PC-3 (cell line): Measurements from ENCODE around the gene SAMD14. TPM values are rescaled to one million over a fixed set of nuclear protein-coding genes. Genes with fewer than 3 reads are reported as not detected.
A peak's percentile ranks its signal among the peaks of the same experiment; 100 is the strongest.

Source experiments
- ATAC-seq: fragments of 200-7000 bp; cut with Tn5 transposase; 2 replicates; pipeline ENCODE4 v1.9.1; 2020; ENCODE audit warnings: mild to moderate bottlenecking, moderate library complexity
- BruUV-seq: library from RNA; stranded (reverse); fragments of 400-500 nt; replicated peaks from 2 replicates; lab custom pipeline; 2021; lab: Mats Ljungman, UMichigan
- CTCF ChIA-PET: fragments of 300-600 bp; sonication (Branson Sonifier 250); formaldehyde crosslinking; loops from one replicate; lab custom pipeline; 2022; ENCODE audit warnings: antibody characterized with exemption; lab: Charles Lee
- POLR2A ChIA-PET: fragments of 300-600 bp; sonication (Branson Sonifier 250); formaldehyde crosslinking; loops from one replicate; lab custom pipeline; 2022; ENCODE audit warnings: antibody characterized with exemption; ENCODE audit not compliant: unreplicated experiment; lab: Charles Lee
- DNase-seq: peaks from one replicate; pipeline ENCODE4 v3.0.0-alpha.2; 2015
- H2AFZ ChIP-seq: fragments of 300-600 bp; sonication (generic); 2 replicates; pipeline ENCODE4 v1.6.0; 2016; ENCODE audit warnings: antibody characterized with exemption, low read length
- H3F3A ChIP-seq: fragments of 300-600 bp; sonication (generic); one replicate; pipeline ENCODE4 v1.6.0; 2017; ENCODE audit warnings: antibody characterized with exemption, low read length, control low read depth, mild to moderate bottlenecking; ENCODE audit not compliant: unreplicated experiment
- H3K27ac ChIP-seq: fragments of 300-600 bp; sonication (generic); 2 replicates; pipeline ENCODE4 v1.5.1; 2016; ENCODE audit warnings: mild to moderate bottlenecking, low read length
- H3K27me3 ChIP-seq: fragments of 300-600 bp; sonication (generic); 2 replicates; pipeline ENCODE4 v1.6.1; 2016; ENCODE audit warnings: low read length, mixed read lengths
- H3K36me3 ChIP-seq: fragments of 300-600 bp; sonication (generic); 2 replicates; pipeline ENCODE4 v1.6.1; 2016; ENCODE audit warnings: low read depth, mixed run types, low read length, mixed read lengths
- H3K4me1 ChIP-seq: fragments of 300-600 bp; sonication (generic); 2 replicates; pipeline ENCODE4 v1.5.1; 2016; ENCODE audit warnings: low read length; ENCODE audit not compliant: insufficient read depth
- H3K4me2 ChIP-seq: fragments of 300-600 bp; sonication (generic); 2 replicates; pipeline ENCODE4 v1.6.0; 2016; ENCODE audit warnings: low read length
- H3K4me3 ChIP-seq: fragments of 300-600 bp; sonication (generic); 2 replicates; pipeline ENCODE4 v1.5.1; 2016; ENCODE audit warnings: mild to moderate bottlenecking, low read length, mixed read lengths
- H3K79me2 ChIP-seq: fragments of 300-600 bp; sonication (generic); 2 replicates; pipeline ENCODE4 v1.6.1; 2017; ENCODE audit warnings: low read length, mixed read lengths
- H3K9ac ChIP-seq: fragments of 300-600 bp; sonication (generic); 2 replicates; pipeline ENCODE4 v1.6.0; 2016; ENCODE audit warnings: mild to moderate bottlenecking, low read length
- H3K9me2 ChIP-seq: fragments of 300-600 bp; sonication (generic); replicated peaks from 2 replicates; pipeline ENCODE4 v1.6.1; 2016; ENCODE audit warnings: mixed run types, low read length, mixed read lengths
- H3K9me3 ChIP-seq: fragments of 300-600 bp; sonication (generic); 2 replicates; pipeline ENCODE4 v1.6.1; 2016; ENCODE audit warnings: low read length, mixed read lengths
- H4K20me1 ChIP-seq: fragments of 300-600 bp; sonication (generic); 2 replicates; pipeline ENCODE4 v1.6.1; 2016; ENCODE audit warnings: low read length, mixed read lengths
- EZH2 ChIP-seq: fragments of 300-600 bp; sonication (generic); IDR thresholded peaks from one replicate; pipeline ENCODE4 v1.6.1; 2017; ENCODE audit warnings: antibody characterized with exemption, mild to moderate bottlenecking, low read length; ENCODE audit not compliant: unreplicated experiment
- EZH2phosphoT487 ChIP-seq: fragments of 300-600 bp; sonication (generic); IDR thresholded peaks from 2 replicates; pipeline ENCODE4 v1.6.1; 2018; ENCODE audit warnings: mild to moderate bottlenecking, antibody characterized with exemption, low read length, borderline replicate concordance
- intact Hi-C: fragments of 100-400 bp; cut with micrococcal nuclease; formaldehyde crosslinking; loops from 2 replicates; pipeline ENCODE4 v1.9.0; 2023
- total RNA-seq: library from RNA; depleted of rRNA; stranded (reverse); fragments of >200 nt; gene quantifications from 2 replicates; pipeline ENCODE4 v1.2.3, GENCODE V29; 2014
- TF ChIP-seq, protein P1 (sequence below): fragments of 300-600 bp; sonication (generic); conservative IDR thresholded peaks from 2 replicates; pipeline ENCODE4 v1.5.1; 2017; ENCODE audit warnings: antibody characterized with exemption, low read depth, mild to moderate bottlenecking, low read length

The SAMD14 gene
- total RNA-seq, 1 experiment from 2014 or later, result 0.11 TPM

DNA sequence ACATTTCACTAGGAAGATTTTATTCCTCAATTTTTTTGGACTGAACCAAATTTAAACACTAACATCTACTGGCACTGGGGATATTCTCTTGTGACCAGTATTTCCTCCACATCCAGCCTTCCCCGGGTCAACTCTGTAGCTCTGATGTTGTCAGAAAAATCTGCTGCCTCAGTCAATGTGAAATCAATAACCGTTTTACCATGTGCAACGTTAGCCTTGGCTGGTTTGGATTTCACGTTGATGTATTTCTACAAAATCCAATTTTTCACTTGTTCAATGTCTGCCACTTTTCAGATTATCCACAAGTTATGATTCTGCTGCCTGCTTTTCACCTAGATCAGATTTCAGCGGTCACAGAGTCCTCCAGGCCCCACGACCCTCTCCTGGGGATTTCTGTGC is 43.0 kb upstream of the SAMD14 start:
- Histone ChIP-seq H3K27me3 (no peaks in the 10 kb centered on the region), H3K79me2 (no peaks in the 10 kb centered on the region), H3K9me3 (no peaks in the 10 kb centered on the region), H3K4me2 (no peak overlapping the region), H3K4me1 (peaks cover 35% of the 10 kb centered on the region), H3K36me3 (no peaks in the 10 kb centered on the region), H3K9me2 (no peaks in the 10 kb centered on the region), H3F3A (no peaks in the 10 kb centered on the region), H3K4me3 (no peak overlapping the region), H3K27ac (no peak overlapping the region), H2AFZ (no peak overlapping the region), H3K9ac (no peak overlapping the region), H4K20me1 (no peaks in the 10 kb centered on the region)
- DNase-seq (no peak), ATAC-seq (no peak)
- BruUV-seq, result no TSS peak
- TF ChIP-seq, protein P1, sequence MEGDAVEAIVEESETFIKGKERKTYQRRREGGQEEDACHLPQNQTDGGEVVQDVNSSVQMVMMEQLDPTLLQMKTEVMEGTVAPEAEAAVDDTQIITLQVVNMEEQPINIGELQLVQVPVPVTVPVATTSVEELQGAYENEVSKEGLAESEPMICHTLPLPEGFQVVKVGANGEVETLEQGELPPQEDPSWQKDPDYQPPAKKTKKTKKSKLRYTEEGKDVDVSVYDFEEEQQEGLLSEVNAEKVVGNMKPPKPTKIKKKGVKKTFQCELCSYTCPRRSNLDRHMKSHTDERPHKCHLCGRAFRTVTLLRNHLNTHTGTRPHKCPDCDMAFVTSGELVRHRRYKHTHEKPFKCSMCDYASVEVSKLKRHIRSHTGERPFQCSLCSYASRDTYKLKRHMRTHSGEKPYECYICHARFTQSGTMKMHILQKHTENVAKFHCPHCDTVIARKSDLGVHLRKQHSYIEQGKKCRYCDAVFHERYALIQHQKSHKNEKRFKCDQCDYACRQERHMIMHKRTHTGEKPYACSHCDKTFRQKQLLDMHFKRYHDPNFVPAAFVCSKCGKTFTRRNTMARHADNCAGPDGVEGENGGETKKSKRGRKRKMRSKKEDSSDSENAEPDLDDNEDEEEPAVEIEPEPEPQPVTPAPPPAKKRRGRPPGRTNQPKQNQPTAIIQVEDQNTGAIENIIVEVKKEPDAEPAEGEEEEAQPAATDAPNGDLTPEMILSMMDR, result no peak
- TF ChIP-seq EZH2phosphoT487 (no peak), EZH2 (no peak)
- ChIA-PET CTCF (no interaction called here), POLR2A (interaction anchor here (0.6 kb wide), 1 partner anchor 60 kb away, joined by 3 read pairs; no protein-coding TSS in a partner anchor)
- intact Hi-C loops, result no loop called here

DNA sequence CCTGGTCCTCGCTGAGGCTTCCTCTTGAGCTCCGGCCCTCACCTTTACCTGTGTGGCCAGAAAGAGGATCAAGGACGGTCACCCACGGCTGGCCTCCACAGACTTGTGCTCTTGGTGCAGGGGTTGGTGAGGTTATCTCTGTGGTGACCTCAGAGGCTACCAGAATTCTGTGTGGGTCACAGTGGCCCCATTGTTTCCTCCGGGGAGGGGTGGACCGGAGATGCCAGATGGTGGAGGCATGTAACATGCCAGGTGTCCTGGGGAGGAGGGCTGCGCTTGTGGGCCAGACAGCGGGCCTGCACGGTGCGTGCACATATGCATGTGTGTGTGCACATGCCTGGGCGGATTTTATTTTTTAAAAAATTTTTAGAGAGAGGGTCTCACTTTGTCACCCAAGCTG is 42.2 kb upstream of the SAMD14 start:
- peaks cover 29% of the 10 kb centered on the region for H3K4me1 ChIP-seq
- intact Hi-C loops, result no loop called here

DNA sequence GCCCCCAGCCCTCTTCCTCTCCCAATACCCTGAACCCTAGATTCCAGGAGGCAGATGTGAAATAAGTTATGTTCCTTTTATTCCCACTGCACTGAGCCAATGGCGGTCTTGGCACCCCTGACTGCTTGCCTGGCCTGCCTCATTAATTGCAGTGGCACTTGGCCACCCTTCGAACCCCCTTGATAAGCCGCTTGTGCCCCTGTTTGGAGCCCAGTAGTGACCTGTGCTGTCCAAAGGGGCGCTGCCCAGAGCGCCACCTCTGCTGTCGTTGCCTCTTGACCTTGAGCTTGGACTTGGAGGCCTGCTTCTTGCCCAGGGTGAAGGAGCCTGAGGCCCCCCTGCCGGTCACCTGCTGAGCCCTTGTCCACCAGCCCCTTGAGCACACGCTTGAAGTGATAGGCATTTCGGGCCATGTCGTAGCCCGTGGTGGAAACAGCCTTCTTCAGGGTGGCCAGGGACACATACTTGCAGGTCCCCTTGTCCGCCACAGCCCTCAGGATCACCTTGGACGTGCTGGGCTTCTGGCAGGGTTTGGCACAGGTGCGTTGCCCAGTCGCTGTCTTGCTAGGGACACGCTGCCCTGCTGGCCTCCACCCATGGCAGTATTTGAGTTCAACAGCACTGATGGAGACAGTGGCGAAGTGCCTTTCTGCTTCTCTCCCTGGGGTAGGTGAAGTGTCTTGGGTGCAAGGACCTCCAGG is 41.6 kb upstream of the SAMD14 start:
- CTCF ChIA-PET, result no interaction called here

More for the DNA sequence above, 42.2 kb upstream of the SAMD14 start:
- no TSS peak for BruUV-seq
- Histone ChIP-seq H3K9me2 (no peaks in the 10 kb centered on the region), H3K4me2 (no peak overlapping the region), H2AFZ (no peak overlapping the region), H3K4me3 (no peak overlapping the region), H4K20me1 (no peaks in the 10 kb centered on the region), H3K9me3 (no peaks in the 10 kb centered on the region), H3K36me3 (no peaks in the 10 kb centered on the region), H3K27me3 (no peaks in the 10 kb centered on the region), H3K9ac (no peak overlapping the region), H3K27ac (no peak overlapping the region), H3F3A (no peaks in the 10 kb centered on the region), H3K79me2 (no peaks in the 10 kb centered on the region)
- CTCF ChIA-PET, result no interaction called here
- POLR2A ChIA-PET, result no interaction called here
- DNase-seq, result no peak
- TF ChIP-seq, protein P1, result no peak
- TF ChIP-seq EZH2 (no peak), EZH2phosphoT487 (no peak)
- ATAC-seq, result no peak

More for the DNA sequence above, 41.6 kb upstream of the SAMD14 start:
- POLR2A ChIA-PET, result no interaction called here
- H3K4me1 ChIP-seq, result peaks cover 29% of the 10 kb centered on the region
- peak overlapping the region; percentile 56 for H3K27ac ChIP-seq
- no peaks in the 10 kb centered on the region for H3K79me2 ChIP-seq
- peak overlapping the region; percentile 15 for H3K4me2 ChIP-seq
- H3K4me3 ChIP-seq, result no peak overlapping the region
- H3K36me3 ChIP-seq, result no peaks in the 10 kb centered on the region
- no TSS peak for BruUV-seq
- H3K9ac ChIP-seq, result peak overlapping the region; percentile 23; the same call in 1 of the 2 replicates
- no peak overlapping the region for H2AFZ ChIP-seq
- H3K9me2 ChIP-seq, result no peaks in the 10 kb centered on the region
- no peaks in the 10 kb centered on the region for H3F3A ChIP-seq
- no peaks in the 10 kb centered on the region for H3K27me3 ChIP-seq
- ATAC-seq, result no peak
- DNase-seq, result no peak
- TF ChIP-seq EZH2phosphoT487, result no peak
- TF ChIP-seq EZH2, result no peak
- TF ChIP-seq, protein P1, result no peak
- no peaks in the 10 kb centered on the region for H4K20me1 ChIP-seq
- H3K9me3 ChIP-seq, result no peaks in the 10 kb centered on the region
- intact Hi-C loops, result no loop called here
